ENCODE measurements around the gene ING4. TPM values are rescaled to one million over a fixed set of nuclear protein-coding genes. Genes with fewer than 3 reads are reported as not detected.

Gene ING4
- total RNA-seq, 1 donor from 2014 or later = 38.0 TPM

DNA sequence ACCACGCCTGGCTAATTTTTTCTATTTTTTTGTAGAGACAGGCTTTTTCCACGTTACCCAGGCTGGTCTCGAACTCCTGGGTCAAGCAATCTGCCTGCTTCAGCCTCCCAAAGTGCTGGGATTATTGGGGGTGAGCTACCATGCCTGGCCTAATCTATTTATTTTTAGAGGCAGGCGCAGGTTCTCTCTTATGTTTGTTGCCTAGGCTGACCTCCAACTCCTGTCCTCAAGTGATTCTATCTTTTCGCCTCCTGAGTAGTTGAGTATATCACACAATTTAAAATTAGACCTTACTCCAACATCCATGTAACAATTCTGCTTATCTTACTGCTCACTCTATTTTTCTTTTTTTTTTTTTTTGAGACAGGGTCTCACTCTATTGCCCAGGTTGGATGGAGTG, 8.9 kb downstream of the ING4 start:
- no peaks in the 10 kb centered on the region for H3K4me1 ChIP-seq
- intact Hi-C loops (cut with DNase I) = no loop called here
- DNase-seq (no peak), ATAC-seq (no peak)
- H3K27me3 ChIP-seq = no peaks in the 10 kb centered on the region
- H3K36me3 ChIP-seq = peaks cover 92% of the 10 kb centered on the region
- no peaks in the 10 kb centered on the region for H3K9me3 ChIP-seq
- TF ChIP-seq, protein P1, sequence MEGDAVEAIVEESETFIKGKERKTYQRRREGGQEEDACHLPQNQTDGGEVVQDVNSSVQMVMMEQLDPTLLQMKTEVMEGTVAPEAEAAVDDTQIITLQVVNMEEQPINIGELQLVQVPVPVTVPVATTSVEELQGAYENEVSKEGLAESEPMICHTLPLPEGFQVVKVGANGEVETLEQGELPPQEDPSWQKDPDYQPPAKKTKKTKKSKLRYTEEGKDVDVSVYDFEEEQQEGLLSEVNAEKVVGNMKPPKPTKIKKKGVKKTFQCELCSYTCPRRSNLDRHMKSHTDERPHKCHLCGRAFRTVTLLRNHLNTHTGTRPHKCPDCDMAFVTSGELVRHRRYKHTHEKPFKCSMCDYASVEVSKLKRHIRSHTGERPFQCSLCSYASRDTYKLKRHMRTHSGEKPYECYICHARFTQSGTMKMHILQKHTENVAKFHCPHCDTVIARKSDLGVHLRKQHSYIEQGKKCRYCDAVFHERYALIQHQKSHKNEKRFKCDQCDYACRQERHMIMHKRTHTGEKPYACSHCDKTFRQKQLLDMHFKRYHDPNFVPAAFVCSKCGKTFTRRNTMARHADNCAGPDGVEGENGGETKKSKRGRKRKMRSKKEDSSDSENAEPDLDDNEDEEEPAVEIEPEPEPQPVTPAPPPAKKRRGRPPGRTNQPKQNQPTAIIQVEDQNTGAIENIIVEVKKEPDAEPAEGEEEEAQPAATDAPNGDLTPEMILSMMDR (IDR thresholded peaks at IDR 0.05) = no peak
- no peak overlapping the region for H3K27ac ChIP-seq
- H3K4me3 ChIP-seq = no peak overlapping the region

DNA sequence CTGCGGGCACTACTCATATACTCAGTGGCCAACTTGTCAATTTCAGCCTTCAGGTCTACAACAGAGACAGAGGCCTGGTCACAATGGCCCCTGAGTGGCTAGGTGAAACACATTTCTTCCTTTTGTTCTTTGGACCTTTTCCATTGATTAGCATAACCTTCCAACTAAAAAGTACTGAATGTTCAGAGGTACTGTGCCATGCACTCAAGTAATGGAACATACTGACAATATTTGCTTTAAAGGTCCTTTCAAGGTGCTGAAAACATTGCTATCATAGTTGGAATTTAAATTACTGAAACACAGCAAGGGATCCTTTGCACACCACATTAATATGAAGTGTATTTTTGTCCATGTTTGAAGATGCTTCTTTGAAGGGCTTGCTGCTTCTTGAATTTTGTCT, 9.6 kb downstream of the ING4 start:
- TF ChIP-seq, protein P1 (IDR thresholded peaks at IDR 0.05) = no peak
- no peaks in the 10 kb centered on the region for H3K27me3 ChIP-seq
- DNase-seq (no peak), ATAC-seq (no peak)
- H3K27ac ChIP-seq = no peak overlapping the region
- no peaks in the 10 kb centered on the region for H3K9me3 ChIP-seq
- intact Hi-C loops (cut with DNase I) = no loop called here
- no peak overlapping the region for H3K4me3 ChIP-seq
- H3K4me1 ChIP-seq = no peaks in the 10 kb centered on the region
- H3K36me3 ChIP-seq = peaks cover 90% of the 10 kb centered on the region

DNA sequence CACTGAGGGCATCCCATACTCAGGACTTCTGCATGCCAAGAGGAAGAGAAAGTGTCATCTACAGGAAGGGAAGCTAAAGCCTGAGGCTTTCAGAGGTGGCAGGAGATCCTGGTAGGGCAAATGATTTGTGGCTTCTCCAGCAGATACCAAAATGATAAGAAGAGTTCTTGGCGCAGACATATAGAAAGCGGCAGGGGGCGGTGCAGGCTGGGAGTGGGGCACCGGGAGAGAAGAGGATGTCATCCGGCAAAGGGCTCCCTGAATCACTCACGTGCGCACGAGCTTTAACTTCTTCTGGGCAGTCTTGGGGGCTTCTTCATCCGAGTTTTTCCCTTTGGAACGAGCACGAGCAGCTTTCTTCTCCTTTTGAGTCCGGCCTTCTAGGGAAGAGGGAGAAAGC, 10.5 kb downstream of the ING4 start:
- ATAC-seq (no peak), DNase-seq (peak; percentile 16)
- Histone ChIP-seq H3K27ac (no peak overlapping the region), H3K4me1 (no peaks in the 10 kb centered on the region), H3K27me3 (no peaks in the 10 kb centered on the region), H3K36me3 (peaks cover 88% of the 10 kb centered on the region), H3K4me3 (no peak overlapping the region), H3K9me3 (no peaks in the 10 kb centered on the region)
- intact Hi-C loops (cut with DNase I) = no loop called here
- TF ChIP-seq, protein P1 (IDR thresholded peaks at IDR 0.05) = no peak

DNA sequence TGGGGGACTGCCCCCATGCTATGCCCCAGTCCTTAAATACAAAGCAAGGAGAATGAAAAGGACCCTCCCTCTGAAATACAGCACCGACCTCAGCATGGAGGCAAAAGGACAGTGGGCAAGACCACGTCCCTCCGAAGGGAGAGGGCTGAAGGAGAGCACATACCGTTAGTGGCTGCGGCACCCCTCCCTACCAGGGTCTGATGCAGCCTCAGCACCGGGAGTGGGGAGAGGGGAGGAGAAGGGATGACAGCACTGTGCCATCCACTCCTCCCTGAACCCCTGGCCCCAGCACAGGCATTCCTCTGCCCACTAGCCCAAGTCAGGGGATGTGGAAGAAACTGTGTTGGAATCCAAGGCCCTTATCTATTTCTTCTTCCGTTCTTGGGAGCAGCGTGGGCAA, 12.1 kb downstream of the ING4 start:
- TF ChIP-seq, protein P1 (IDR thresholded peaks at IDR 0.05) = no peak
- ATAC-seq (no peak), DNase-seq (no peak)
- Histone ChIP-seq H3K36me3 (peaks cover 74% of the 10 kb centered on the region), H3K27ac (no peak overlapping the region), H3K9me3 (no peaks in the 10 kb centered on the region), H3K4me3 (no peak overlapping the region), H3K27me3 (no peaks in the 10 kb centered on the region), H3K4me1 (no peaks in the 10 kb centered on the region)
- intact Hi-C loops (cut with DNase I) = no loop called here

DNA sequence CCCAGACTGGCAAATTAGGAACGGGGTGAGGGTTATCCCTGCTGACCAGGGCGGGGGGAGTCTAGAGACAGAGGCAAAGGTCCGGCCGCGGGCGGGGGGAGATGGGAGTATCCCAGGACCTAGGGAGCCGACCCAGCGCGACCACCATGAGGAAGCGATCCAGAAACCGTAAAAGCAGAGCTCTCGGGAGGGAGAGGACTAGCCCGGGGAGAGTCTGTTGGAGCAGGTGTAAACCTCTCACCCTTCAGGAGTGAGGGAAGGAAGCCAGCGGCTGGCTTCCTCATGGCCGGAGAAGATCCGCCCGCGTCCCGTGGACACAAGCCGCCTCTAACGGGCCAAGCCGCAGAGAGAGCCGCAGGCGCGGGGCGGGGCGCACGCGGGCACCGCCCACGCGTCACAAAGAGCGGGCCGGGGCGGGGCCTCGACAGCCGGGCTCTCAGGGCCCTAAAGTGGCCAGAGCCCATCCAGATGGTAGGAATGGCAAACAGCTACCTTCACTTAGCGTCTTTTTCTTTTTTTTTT, 15.8 kb downstream of the ING4 start, which contains the start of gene ACRBP:
Gene ACRBP, minus strand, starts transcription at position 350 of the 522 bp plus-strand sequence. Its CDS starts 66 bp downstream, at position 284.
- Histone ChIP-seq H3K4me1 (no peaks in the 10 kb centered on the region), H3K27ac (peak within 1 kb of the TSS; percentile 63), H3K4me3 (peak within 1 kb of the TSS; percentile 53), H3K27me3 (no peaks in the 10 kb centered on the region), H3K36me3 (peaks cover 37% of the 10 kb centered on the region), H3K9me3 (no peaks in the 10 kb centered on the region)
- DNase-seq (peak; percentile 87), ATAC-seq (peak; percentile 91)
- TF ChIP-seq, protein P1 (IDR thresholded peaks at IDR 0.05) = no peak
- intact Hi-C loops (cut with DNase I) = no loop called here
